Peyer's patch (tissue), 4 donors: ENCODE measurements around the gene ANO9.
A peak's percentile ranks its signal among the peaks of the same experiment; 100 is the strongest.

Experiments
- CTCF ChIP-seq, 6 experiments: fragments of 450-650 bp in 4 of 6; fragments of 200-600 bp in 2 of 6; sonication (generic) in 1 of 6; IDR thresholded peaks; one replicate each; pipeline ENCODE4 v1.5.1; 2017 to 2019; ENCODE audit warnings: antibody characterized with exemption in 6 of 6, mild to moderate bottlenecking in 3 of 6, moderate library complexity in 1 of 6
- POLR2A ChIP-seq, 2 donors: fragments of 450-650 bp; IDR thresholded peaks; one replicate each; pipeline ENCODE4 v1.5.1; 2017; ENCODE audit warnings: antibody characterized with exemption in 2 of 2, mild to moderate bottlenecking in 2 of 2, moderate library complexity in 2 of 2

GRCh38 chr11:406796-407650, 34.8 kb downstream of the ANO9 start:
- TF ChIP-seq CTCF (IDR thresholded peaks at IDR 0.05) (peak in 4 of 6 experiments; percentile 17 to 39 (median 32)), POLR2A (IDR thresholded peaks at IDR 0.05) (no peak)
